Endodermal cell (in vitro differentiated cells): ENCODE measurements around the gene MAGIX. TPM values are rescaled to one million over a fixed set of nuclear protein-coding genes. Genes with fewer than 3 reads are reported as not detected.

Experiments used
- DNase-seq: peaks from one replicate; pipeline ENCODE4 v3.0.0-alpha.2; 2017
- H3K27ac ChIP-seq: 2 replicates; pipeline ENCODE4 v1.5.1; 2013; ENCODE audit warnings: mild to moderate bottlenecking, low read depth, low read length, moderate library complexity
- H3K27me3 ChIP-seq: 2 replicates; pipeline ENCODE4 v1.6.1; 2013; ENCODE audit warnings: mild to moderate bottlenecking, low read length, moderate library complexity; ENCODE audit not compliant: insufficient read depth, control insufficient read depth, poor library complexity, severe bottlenecking
- H3K36me3 ChIP-seq: 2 replicates; pipeline ENCODE4 v1.7.0; 2013; ENCODE audit warnings: mild to moderate bottlenecking, low read length, moderate library complexity; ENCODE audit not compliant: control insufficient read depth, insufficient read depth
- H3K4me1 ChIP-seq: one replicate; pipeline ENCODE4 v1.7.0; 2013; ENCODE audit warnings: low read length; ENCODE audit not compliant: control insufficient read depth, insufficient read depth
- H3K4me3 ChIP-seq: 2 replicates; pipeline ENCODE4 v1.5.1; 2013; ENCODE audit warnings: mild to moderate bottlenecking, low read length, moderate library complexity
- H3K9ac ChIP-seq: 2 replicates; pipeline ENCODE4 v1.6.1; 2013; ENCODE audit warnings: mild to moderate bottlenecking, low read length, moderate library complexity; ENCODE audit not compliant: poor library complexity, severe bottlenecking; ENCODE audit errors: extremely low read depth
- H3K9me3 ChIP-seq: 2 replicates; pipeline ENCODE4 v1.6.1; 2013; ENCODE audit warnings: mild to moderate bottlenecking, low read length, moderate library complexity; ENCODE audit not compliant: control insufficient read depth
- H3K27ac Mint-ChIP-seq: 2 replicates; pipeline ENCODE4 v1.8.0; 2020; ENCODE audit warnings: mixed read lengths
- H3K27me3 Mint-ChIP-seq: 2 replicates; pipeline ENCODE4 v1.8.0; 2021; ENCODE audit warnings: mild to moderate bottlenecking, mixed read lengths; ENCODE audit not compliant: insufficient read depth
- H3K36me3 Mint-ChIP-seq: 2 replicates; pipeline ENCODE4 v1.8.0; 2020; ENCODE audit warnings: low read depth, mixed read lengths
- H3K4me1 Mint-ChIP-seq: 2 replicates; pipeline ENCODE4 v1.8.0; 2020; ENCODE audit warnings: mixed read lengths
- H3K4me3 Mint-ChIP-seq: 2 replicates; pipeline ENCODE4 v1.8.0; 2020; ENCODE audit warnings: mild to moderate bottlenecking, moderate library complexity, mixed read lengths
- H3K9me3 Mint-ChIP-seq: 2 replicates; pipeline ENCODE4 v1.8.0; 2020; ENCODE audit warnings: mild to moderate bottlenecking, mixed read lengths
- CTCF ChIP-seq: fragments of 200-600 bp; sonication (generic); conservative IDR thresholded peaks from 2 replicates; pipeline ENCODE4 v1.5.0; 2021; ENCODE audit warnings: antibody characterized with exemption, mild to moderate bottlenecking
- WGBS, 2 experiments: methylation state at CpG; one replicate each; pipeline versions ENCODE4 v1.1.5 to v1.1.7; 2013; ENCODE audit warnings: missing lambda C conversion rate in 2 of 2, mixed read lengths in 1 of 2; ENCODE audit not compliant: insufficient coverage in 1 of 2, insufficient read length in 1 of 2; 5-methylcytosine and 5-hydroxymethylcytosine counted together
- total RNA-seq, 2 donors: library from RNA; stranded (reverse); fragmentation: NEBNext Ultra II Directional in 1 of 2; extraction: Animal tissue kit (Norgen Biotek cat#: 25700) in 1 of 2; gene quantifications; 2 replicates in 1 of 2; 3 replicates in 1 of 2; pipeline ENCODE4 v1.2.1, GENCODE V29; 2021

The MAGIX gene
- total RNA-seq, 2 donors from 2014 or later = 1.2 to 1.3 TPM

GRCh38 chrX:49179358-49179757 is 16.8 kb downstream of the MAGIX start:
- peaks cover 7% of the 10 kb centered on the region for H3K36me3 ChIP-seq
- Mint-ChIP-seq H3K4me1 (no peaks in the 10 kb centered on the region), H3K9me3 (peaks cover 84% of the 10 kb centered on the region), H3K4me3 (no peak overlapping the region), H3K27ac (no peak overlapping the region), H3K27me3 (no peaks in the 10 kb centered on the region), H3K36me3 (peaks cover 51% of the 10 kb centered on the region)
- H3K4me3 ChIP-seq = no peak overlapping the region
- 100% methylated on average over 1 of the region's 2 CpGs; no CpG with 5 or more reads in 1 of the 2 experiments for WGBS, 2 experiments
- no peak overlapping the region for H3K9ac ChIP-seq
- H3K9me3 ChIP-seq = no peaks in the 10 kb centered on the region
- H3K4me1 ChIP-seq = no peaks in the 10 kb centered on the region
- TF ChIP-seq CTCF = no peak
- H3K27me3 ChIP-seq = no peaks in the 10 kb centered on the region
- no peak for DNase-seq
- no peak overlapping the region for H3K27ac ChIP-seq

DNA sequence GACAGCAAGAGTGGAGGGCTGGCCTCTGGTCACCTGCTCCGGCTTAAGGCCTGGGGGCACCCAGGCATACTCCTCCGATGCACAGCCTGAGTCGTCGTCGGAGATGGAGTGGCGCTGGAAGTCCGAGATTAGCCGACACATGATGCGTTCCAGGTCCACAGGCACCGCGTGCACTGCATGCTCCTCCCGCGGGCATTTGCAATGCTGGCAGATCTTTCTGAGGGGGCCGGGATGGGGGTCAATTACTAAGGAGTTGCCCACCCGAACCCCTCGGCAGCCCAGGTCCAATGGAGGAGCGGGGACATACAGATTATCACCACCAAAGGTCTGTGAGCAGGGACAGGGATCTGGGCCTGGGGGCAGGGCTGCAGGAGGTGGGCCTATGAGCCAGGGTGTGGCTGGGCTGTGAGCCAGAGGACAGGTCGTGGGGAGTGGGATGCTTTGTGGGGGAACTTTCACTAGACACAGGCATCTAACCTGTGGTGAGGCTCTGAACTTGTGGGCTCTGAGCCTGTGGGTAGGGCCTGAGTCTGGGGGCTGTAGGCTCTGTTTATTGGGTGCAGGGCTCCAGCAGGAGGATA is 21.2 kb downstream of the MAGIX start:
- no peak overlapping the region for H3K4me3 ChIP-seq
- TF ChIP-seq CTCF = no peak
- DNase-seq = no peak
- Mint-ChIP-seq H3K9me3 (peaks cover 75% of the 10 kb centered on the region), H3K27ac (peak overlapping the region; percentile 55), H3K27me3 (no peaks in the 10 kb centered on the region), H3K4me3 (peak overlapping the region; percentile 58), H3K36me3 (peaks cover 27% of the 10 kb centered on the region), H3K4me1 (no peaks in the 10 kb centered on the region)
- H3K27ac ChIP-seq = no peak overlapping the region
- no peaks in the 10 kb centered on the region for H3K4me1 ChIP-seq
- no peak overlapping the region for H3K9ac ChIP-seq
- no peaks in the 10 kb centered on the region for H3K27me3 ChIP-seq
- no peaks in the 10 kb centered on the region for H3K9me3 ChIP-seq
- 87 to 93% methylated on average over 8 to 18 of the region's 18 CpGs for WGBS, 2 experiments
- H3K36me3 ChIP-seq = peaks cover 7% of the 10 kb centered on the region

GRCh38 chrX:49184294-49185281 is 22.0 kb downstream of the MAGIX start:
- Mint-ChIP-seq H3K36me3 (peaks cover 20% of the 10 kb centered on the region), H3K27me3 (no peaks in the 10 kb centered on the region), H3K27ac (peak overlapping the region; percentile 83), H3K4me3 (peak overlapping the region; percentile 58), H3K4me1 (no peaks in the 10 kb centered on the region), H3K9me3 (peaks cover 71% of the 10 kb centered on the region)
- Histone ChIP-seq H3K27me3 (no peaks in the 10 kb centered on the region), H3K4me3 (peak overlapping the region; percentile 78), H3K36me3 (peaks cover 7% of the 10 kb centered on the region), H3K9me3 (no peaks in the 10 kb centered on the region), H3K9ac (no peak overlapping the region), H3K4me1 (no peaks in the 10 kb centered on the region), H3K27ac (no peak overlapping the region)
- peak; percentile 22 for TF ChIP-seq CTCF
- WGBS, 2 experiments = 5 to 8% methylated on average over 5 to 46 of the region's 46 CpGs
- peak; percentile 97 for DNase-seq
